NT2/D1 (cell line): ENCODE measurements around the gene TENM4.

Experiments
- YY1 ChIP-seq: IDR thresholded peaks from 2 replicates; pipeline ENCODE4 v1.6.1; 2011; ENCODE audit not compliant: insufficient read length, insufficient read depth
- ZNF274 ChIP-seq: IDR thresholded peaks from 2 replicates; pipeline ENCODE4 v1.6.1; 2011; ENCODE audit warnings: mild to moderate bottlenecking, low read depth, low read length

GRCh38 chr11:79466411-79466810 is 25.6 kb upstream of the TENM4 start:
- TF ChIP-seq YY1: no peak
- no peak for TF ChIP-seq ZNF274
